ENCODE data around the gene MXRA7.

DNA sequence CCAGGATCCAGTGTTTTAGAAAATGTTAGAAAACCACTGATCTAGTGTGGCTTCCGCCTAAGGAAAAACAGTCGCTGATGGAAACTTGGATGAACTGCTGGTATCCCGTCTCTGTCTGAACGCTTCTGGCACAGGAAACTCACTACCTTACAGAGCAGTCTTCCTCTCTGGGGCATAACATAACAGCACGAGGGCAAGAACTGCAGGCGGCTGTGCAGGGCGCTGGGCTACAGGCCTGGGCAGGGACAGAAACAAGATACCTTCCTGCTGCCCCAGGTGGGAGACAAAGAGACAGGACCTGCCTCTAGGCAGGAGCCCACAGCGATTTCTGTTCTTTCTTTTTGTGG lies 10.5 kb downstream of the MXRA7 start:
- TF ChIP-seq CTCF (conservative IDR thresholded peaks at IDR 0.05; ENCODE audit: low read length) (no peak), EZH2phosphoT487 (IDR thresholded peaks at IDR 0.05; ENCODE audit: borderline replicate concordance, low read depth, low read length) (no peak)

Measured in OCI-LY7 (cell line).